Neural progenitor cell (in vitro differentiated cells): ENCODE data around the gene S1PR3. TPM values are rescaled to one million over a fixed set of nuclear protein-coding genes. Genes with fewer than 3 reads are reported as not detected.

Experiments used
- DNase-seq: peaks from one replicate; pipeline ENCODE4 v3.0.0-alpha.2; 2016; ENCODE audit warnings: low spot score
- H2AFZ ChIP-seq: fragments of 200-600 bp; sonication (generic); replicated peaks from 2 replicates; pipeline ENCODE4 v1.6.1; 2016; ENCODE audit warnings: antibody characterized with exemption
- H3F3A ChIP-seq: fragments of 200-600 bp; sonication (generic); 2 replicates; pipeline ENCODE4 v1.6.1; 2016; ENCODE audit warnings: antibody characterized with exemption, low read depth
- H3K27ac ChIP-seq: fragments of 200-600 bp; sonication (generic); 2 replicates; pipeline ENCODE4 v1.5.1; 2016; ENCODE audit warnings: mild to moderate bottlenecking
- H3K27me3 ChIP-seq: fragments of 200-600 bp; sonication (generic); 2 replicates; pipeline ENCODE4 v1.6.1; 2016; ENCODE audit warnings: mild to moderate bottlenecking, moderate library complexity
- H3K36me3 ChIP-seq: fragments of 200-600 bp; sonication (generic); 2 replicates; pipeline ENCODE4 v1.5.1; 2016
- H3K4me1 ChIP-seq: fragments of 200-600 bp; sonication (generic); 2 replicates; pipeline ENCODE4 v1.6.1; 2016; ENCODE audit warnings: mixed run types
- H3K4me2 ChIP-seq: fragments of 200-600 bp; sonication (generic); 2 replicates; pipeline ENCODE4 v1.6.1; 2016
- H3K4me3 ChIP-seq: fragments of 200-600 bp; sonication (generic); 2 replicates; pipeline ENCODE4 v1.5.1; 2016
- H3K79me2 ChIP-seq: fragments of 200-600 bp; sonication (generic); 2 replicates; pipeline ENCODE4 v1.6.1; 2016; ENCODE audit warnings: low read depth
- H3K9ac ChIP-seq: fragments of 200-600 bp; sonication (generic); 2 replicates; pipeline ENCODE4 v1.6.1; 2016
- H3K9me3 ChIP-seq: fragments of 200-600 bp; sonication (generic); 2 replicates; pipeline ENCODE4 v1.5.1; 2016; ENCODE audit warnings: low read depth
- H4K20me1 ChIP-seq: fragments of 200-600 bp; sonication (generic); 2 replicates; pipeline ENCODE4 v1.6.1; 2016; ENCODE audit warnings: low read depth
- H3K27ac Mint-ChIP-seq: 3 replicates; pipeline ENCODE4 v1.8.0; 2021; ENCODE audit warnings: mixed read lengths
- H3K27me3 Mint-ChIP-seq: 2 replicates; pipeline ENCODE4 v1.8.0; 2022; ENCODE audit warnings: low read depth, mild to moderate bottlenecking, inconsistent platforms, moderate library complexity, mixed read lengths; ENCODE audit not compliant: insufficient read depth
- H3K36me3 Mint-ChIP-seq: 3 replicates; pipeline ENCODE4 v1.8.0; 2021; ENCODE audit warnings: mixed read lengths
- H3K4me1 Mint-ChIP-seq: 3 replicates; pipeline ENCODE4 v1.8.0; 2021; ENCODE audit warnings: mixed read lengths
- H3K4me3 Mint-ChIP-seq: 3 replicates; pipeline ENCODE4 v1.8.0; 2021; ENCODE audit warnings: mild to moderate bottlenecking, moderate library complexity, mixed read lengths
- H3K9me3 Mint-ChIP-seq: 3 replicates; pipeline ENCODE4 v1.8.0; 2020; ENCODE audit warnings: mixed read lengths
- EZH2 ChIP-seq: fragments of 200-600 bp; sonication (generic); IDR thresholded peaks from 2 replicates; pipeline ENCODE4 v1.6.1; 2017; ENCODE audit warnings: antibody characterized with exemption, mild to moderate bottlenecking, moderate library complexity
- EZH2phosphoT487 ChIP-seq: fragments of 200-600 bp; sonication (generic); IDR thresholded peaks from 2 replicates; pipeline ENCODE4 v1.6.1; 2017; ENCODE audit warnings: antibody characterized with exemption
- total RNA-seq: library from RNA; depleted of rRNA; stranded (reverse); fragments of >200 nt; gene quantifications from 2 replicates; pipeline ENCODE4 v1.2.3, GENCODE V29; 2015; ENCODE audit warnings: low replicate concordance
- TF ChIP-seq, protein P1 (sequence below): fragments of 200-600 bp; sonication (generic); IDR thresholded peaks from 2 replicates; pipeline ENCODE4 v1.5.1; 2017; ENCODE audit warnings: antibody characterized with exemption, mild to moderate bottlenecking

Gene S1PR3
- total RNA-seq, 1 donor from 2014 or later: 21.6 TPM

DNA sequence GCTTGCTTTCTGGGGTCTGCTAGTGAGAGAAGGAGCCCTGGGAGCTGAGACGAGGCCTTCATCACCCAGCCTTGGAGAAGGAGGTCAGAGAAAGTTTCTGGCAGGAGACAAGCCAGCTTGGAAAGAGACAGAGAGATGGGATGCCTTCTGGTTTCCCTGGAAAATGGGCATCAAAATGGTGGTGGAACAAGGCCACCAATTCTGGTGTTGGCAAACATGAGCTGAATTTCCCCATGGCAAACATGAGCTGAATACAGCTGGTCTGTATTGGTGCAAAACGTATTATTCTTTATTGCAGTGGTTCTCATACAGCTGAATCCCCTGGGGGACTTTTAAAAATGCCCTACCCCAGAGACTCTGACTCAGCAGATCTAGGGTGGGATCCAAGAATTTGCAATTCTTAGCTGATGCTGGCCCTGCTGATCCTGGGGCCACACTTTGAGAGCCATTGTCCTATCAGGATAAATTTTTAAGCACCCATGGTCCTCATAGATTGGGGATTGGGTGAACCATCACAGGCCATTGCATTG, 39.1 kb upstream of the S1PR3 start:
- H3K4me1 ChIP-seq: peaks cover 16% of the 10 kb centered on the region
- no peak overlapping the region for H2AFZ ChIP-seq
- peaks cover 41% of the 10 kb centered on the region for H3K4me1 Mint-ChIP-seq
- H3K4me2 ChIP-seq: no peak overlapping the region
- no peaks in the 10 kb centered on the region for H3K36me3 Mint-ChIP-seq
- H3K9me3 Mint-ChIP-seq: no peaks in the 10 kb centered on the region
- no peaks in the 10 kb centered on the region for H3K27me3 ChIP-seq
- H3K27ac Mint-ChIP-seq: peak overlapping the region; percentile 3
- H3K27ac ChIP-seq: no peak overlapping the region
- H3K27me3 Mint-ChIP-seq: peaks cover 14% of the 10 kb centered on the region
- no peak overlapping the region for H3K9ac ChIP-seq
- no peak for DNase-seq
- H3K36me3 ChIP-seq: no peaks in the 10 kb centered on the region
- no peak overlapping the region for H3K4me3 ChIP-seq
- H3F3A ChIP-seq: no peaks in the 10 kb centered on the region
- H3K79me2 ChIP-seq: no peaks in the 10 kb centered on the region
- H3K9me3 ChIP-seq: no peaks in the 10 kb centered on the region
- no peak for TF ChIP-seq EZH2phosphoT487
- TF ChIP-seq, protein P1, sequence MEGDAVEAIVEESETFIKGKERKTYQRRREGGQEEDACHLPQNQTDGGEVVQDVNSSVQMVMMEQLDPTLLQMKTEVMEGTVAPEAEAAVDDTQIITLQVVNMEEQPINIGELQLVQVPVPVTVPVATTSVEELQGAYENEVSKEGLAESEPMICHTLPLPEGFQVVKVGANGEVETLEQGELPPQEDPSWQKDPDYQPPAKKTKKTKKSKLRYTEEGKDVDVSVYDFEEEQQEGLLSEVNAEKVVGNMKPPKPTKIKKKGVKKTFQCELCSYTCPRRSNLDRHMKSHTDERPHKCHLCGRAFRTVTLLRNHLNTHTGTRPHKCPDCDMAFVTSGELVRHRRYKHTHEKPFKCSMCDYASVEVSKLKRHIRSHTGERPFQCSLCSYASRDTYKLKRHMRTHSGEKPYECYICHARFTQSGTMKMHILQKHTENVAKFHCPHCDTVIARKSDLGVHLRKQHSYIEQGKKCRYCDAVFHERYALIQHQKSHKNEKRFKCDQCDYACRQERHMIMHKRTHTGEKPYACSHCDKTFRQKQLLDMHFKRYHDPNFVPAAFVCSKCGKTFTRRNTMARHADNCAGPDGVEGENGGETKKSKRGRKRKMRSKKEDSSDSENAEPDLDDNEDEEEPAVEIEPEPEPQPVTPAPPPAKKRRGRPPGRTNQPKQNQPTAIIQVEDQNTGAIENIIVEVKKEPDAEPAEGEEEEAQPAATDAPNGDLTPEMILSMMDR: no peak
- TF ChIP-seq EZH2: no peak
- no peaks in the 10 kb centered on the region for H4K20me1 ChIP-seq
- H3K4me3 Mint-ChIP-seq: no peak overlapping the region

DNA sequence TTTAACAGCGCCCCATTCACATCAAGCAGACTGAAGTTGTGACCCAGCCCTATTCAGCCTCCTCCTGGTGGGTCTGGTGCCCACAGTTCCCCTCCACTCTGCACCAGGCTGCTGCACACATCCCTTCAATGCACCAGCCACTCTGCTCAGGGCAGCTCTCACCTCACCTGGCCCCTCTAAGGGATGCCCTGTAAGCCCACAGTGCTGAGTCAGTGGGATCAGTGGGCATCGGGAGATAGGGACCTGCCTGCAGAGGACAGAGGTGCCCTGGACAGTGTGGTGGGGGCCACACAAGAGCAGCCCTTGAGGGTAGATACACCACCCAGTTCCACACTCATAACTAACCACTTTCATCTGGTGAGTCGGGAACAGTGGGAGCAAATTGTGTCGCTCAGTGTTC, 38.3 kb upstream of the S1PR3 start:
- no peaks in the 10 kb centered on the region for H3K36me3 Mint-ChIP-seq
- Histone ChIP-seq H3K4me3 (no peak overlapping the region), H3K9ac (no peak overlapping the region), H2AFZ (no peak overlapping the region), H3K4me2 (no peak overlapping the region), H3F3A (no peaks in the 10 kb centered on the region), H3K4me1 (peaks cover 16% of the 10 kb centered on the region), H4K20me1 (no peaks in the 10 kb centered on the region), H3K79me2 (no peaks in the 10 kb centered on the region), H3K27me3 (no peaks in the 10 kb centered on the region), H3K36me3 (no peaks in the 10 kb centered on the region), H3K9me3 (no peaks in the 10 kb centered on the region), H3K27ac (no peak overlapping the region)
- peak overlapping the region; percentile 35 for H3K27ac Mint-ChIP-seq
- TF ChIP-seq, protein P1: no peak
- TF ChIP-seq EZH2 (no peak), EZH2phosphoT487 (no peak)
- no peak for DNase-seq
- peaks cover 11% of the 10 kb centered on the region for H3K27me3 Mint-ChIP-seq
- no peaks in the 10 kb centered on the region for H3K9me3 Mint-ChIP-seq
- H3K4me3 Mint-ChIP-seq: no peak overlapping the region
- peaks cover 42% of the 10 kb centered on the region for H3K4me1 Mint-ChIP-seq

DNA sequence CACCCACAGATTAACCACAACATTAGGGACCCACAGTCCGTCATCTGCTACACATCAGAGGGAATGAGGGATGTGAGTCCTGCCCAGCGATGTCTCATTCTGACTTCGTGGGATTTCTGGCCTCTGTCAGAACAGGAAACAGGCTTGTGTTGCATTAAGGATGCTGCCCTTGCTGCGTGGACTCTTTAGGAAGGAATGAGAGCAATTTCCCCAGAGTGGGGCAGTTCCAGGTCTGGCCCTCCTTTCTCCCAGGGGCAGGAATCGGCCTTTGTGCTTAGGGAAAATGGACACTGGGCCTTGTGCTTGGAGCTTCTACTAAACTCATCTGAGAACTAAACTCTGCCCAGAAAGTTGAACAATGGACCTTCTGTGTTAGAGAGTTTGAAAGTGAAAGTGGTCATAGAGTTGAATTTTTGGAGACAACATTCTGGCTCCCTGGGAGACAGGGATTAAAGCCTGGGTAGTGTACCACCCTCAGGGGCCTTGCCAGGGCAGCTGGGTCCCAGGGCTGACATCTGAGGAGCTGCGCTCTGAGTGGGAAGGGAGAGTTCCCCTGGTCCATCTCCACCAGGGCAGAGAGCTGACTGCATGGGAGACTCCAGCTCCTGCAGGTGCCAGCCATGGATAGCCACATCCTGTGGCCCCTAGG, 37.8 kb upstream of the S1PR3 start:
- no peak overlapping the region for H3K4me3 Mint-ChIP-seq
- no peak for DNase-seq
- H3K36me3 ChIP-seq: no peaks in the 10 kb centered on the region
- no peaks in the 10 kb centered on the region for H3K36me3 Mint-ChIP-seq
- H3K27ac Mint-ChIP-seq: peak overlapping the region; percentile 22
- H4K20me1 ChIP-seq: no peaks in the 10 kb centered on the region
- no peaks in the 10 kb centered on the region for H3F3A ChIP-seq
- peaks cover 7% of the 10 kb centered on the region for H3K27me3 Mint-ChIP-seq
- H3K9ac ChIP-seq: no peak overlapping the region
- H3K79me2 ChIP-seq: no peaks in the 10 kb centered on the region
- TF ChIP-seq EZH2phosphoT487: no peak
- TF ChIP-seq, protein P1: no peak
- TF ChIP-seq EZH2: no peak
- H3K4me1 Mint-ChIP-seq: peaks cover 47% of the 10 kb centered on the region
- H3K27ac ChIP-seq: no peak overlapping the region
- H3K4me1 ChIP-seq: peaks cover 20% of the 10 kb centered on the region
- no peaks in the 10 kb centered on the region for H3K9me3 Mint-ChIP-seq
- H2AFZ ChIP-seq: no peak overlapping the region
- H3K9me3 ChIP-seq: no peaks in the 10 kb centered on the region
- H3K4me3 ChIP-seq: no peak overlapping the region
- H3K27me3 ChIP-seq: no peaks in the 10 kb centered on the region
- H3K4me2 ChIP-seq: no peak overlapping the region
